ENCODE data around the gene MCC.

- TF ChIP-seq RARB (CRISPR knock-in tag; IDR thresholded peaks at IDR 0.05) (no peak), CSRNP3 (CRISPR knock-in tag; IDR thresholded peaks at IDR 0.05) (no peak)
Observed at GRCh38 chr5:113519412-113519811, 31.2 kb upstream of the MCC start.
